Measurements from ENCODE around the gene TMEM208. TPM values are rescaled to one million over a fixed set of nuclear protein-coding genes. Genes with fewer than 3 reads are reported as not detected.

Gene TMEM208
- total and polyA plus RNA-seq, 2 of the 8 experiments (the other 6 are each of a cell fraction or from before 2014, with no cell fraction given), result 37.7 to 100.0 TPM

GRCh38 chr16:67212766-67213165, 14.2 kb upstream of the TMEM208 start:
- H2AFZ ChIP-seq (ENCODE audit: low read length), result no peak overlapping the region
- DNase-seq (ENCODE audit: low read depth in 1 of 2, low spot score in 2 of 2) (no peak), FAIRE-seq (no peak)
- no peak overlapping the region for H2BK20ac ChIP-seq (ENCODE audit: low read length)
- no peak overlapping the region for H3K4me2 ChIP-seq (ENCODE audit: insufficient read depth in 1 of 2, low read depth in 2 of 2, low read length in 2 of 2)
- H3K4me1 ChIP-seq (replicated peaks in 1 of 4; ENCODE audit: control insufficient read depth in 3 of 4, insufficient read depth in 4 of 4, low read length in 3 of 4), result no peaks in the 10 kb centered on the region; a peak in 1 of 7 replicates
- ChIA-PET CTCF (ENCODE audit: partially characterized antibody) (interaction anchor here (0.6 to 8.9 kb wide), 4 partner anchors 11 to 83 kb away, joined by 3 to 111 read pairs (median 4); partner anchors contain the start of genes E2F4 and ELMO3), POLR2A (ENCODE audit: partially characterized antibody) (interaction anchor here (0.9 to 3.5 kb wide), 4 partner anchors 8 to 247 kb away, joined by 3 to 19 read pairs (median 3); partner anchors contain the start of gene TMEM208)
- H4K5ac ChIP-seq (ENCODE audit: insufficient read length, low read depth, low read length), result no peak overlapping the region
- H3K9ac ChIP-seq (replicated peaks in 1 of 4; ENCODE audit: extremely low read depth in 1 of 4, low read depth in 3 of 4, low read length in 3 of 4), result no peak overlapping the region
- H4K91ac ChIP-seq (replicated peaks; ENCODE audit: insufficient read length, low read length), result no peak overlapping the region
- no peak overlapping the region for H3K56ac ChIP-seq (replicated peaks; ENCODE audit: insufficient read length, low read depth, low read length)
- H4K20me1 ChIP-seq (replicated peaks in 1 of 2; ENCODE audit: control insufficient read depth in 1 of 2, insufficient read depth in 2 of 2, low read length in 2 of 2), result no peaks in the 10 kb centered on the region
- no peak overlapping the region for H2BK12ac ChIP-seq (ENCODE audit: low read depth, low read length)
- no peak overlapping the region for H3K18ac ChIP-seq (ENCODE audit: extremely low read depth, low read length)
- H2AK5ac ChIP-seq (ENCODE audit: low read depth, low read length), result no peak overlapping the region
- no peak overlapping the region for H3K27ac ChIP-seq (ENCODE audit: low read depth, low read length)
- no peak overlapping the region for H2BK15ac ChIP-seq (ENCODE audit: low read length)
- no peak overlapping the region for H2BK120ac ChIP-seq (replicated peaks; ENCODE audit: low read depth, low read length)
- no peaks in the 10 kb centered on the region for H3K36me3 ChIP-seq (ENCODE audit: control insufficient read depth in 2 of 4, insufficient read depth in 4 of 4, low read length in 3 of 4)
- no peaks in the 10 kb centered on the region for H3K23me2 ChIP-seq (ENCODE audit: low read depth, low read length)
- H3K79me2 ChIP-seq (ENCODE audit: control insufficient read depth in 1 of 2, insufficient read depth in 2 of 2, low read length in 2 of 2), result no peaks in the 10 kb centered on the region
- no peak overlapping the region for H2BK5ac ChIP-seq (ENCODE audit: low read depth, low read length)
- H4K8ac ChIP-seq (ENCODE audit: extremely low read depth, insufficient read depth, low read length), result no peak overlapping the region
- no peak overlapping the region for H3K14ac ChIP-seq (ENCODE audit: insufficient read length)
- H3K27me3 ChIP-seq (replicated peaks in 1 of 4; ENCODE audit: control insufficient read depth in 3 of 4, extremely low read depth in 1 of 4, insufficient read depth in 3 of 4, low read length in 3 of 4), result peaks cover 0 to 12% (median 10%) of the 10 kb centered on the region in 4 experiments; a peak in 4 of 7 replicates
- H3K23ac ChIP-seq (ENCODE audit: insufficient read length), result no peak overlapping the region
- H3K4ac ChIP-seq (replicated peaks; ENCODE audit: insufficient read length, low read depth, low read length), result no peak overlapping the region
- H3K4me3 ChIP-seq (ENCODE audit: extremely low read depth in 1 of 4, insufficient read depth in 2 of 4, low read depth in 3 of 4, low read length in 4 of 4), result no peak overlapping the region
- TF ChIP-seq CEBPB (IDR thresholded peaks at IDR 0.05; ENCODE audit: low read depth, low read length) (no peak), RFX5 (IDR thresholded peaks at IDR 0.05; ENCODE audit: borderline replicate concordance, low read depth, low read length) (no peak), SP4 (IDR thresholded peaks at IDR 0.05; ENCODE audit: low read length) (no peak)
- H3K9me3 ChIP-seq (ENCODE audit: insufficient read depth in 2 of 2, low read depth in 1 of 2, low read length in 1 of 2), result no peaks in the 10 kb centered on the region
- no peaks in the 10 kb centered on the region for H3K79me1 ChIP-seq (ENCODE audit: low read depth, low read length)
